AG09319 (cell line): ENCODE data around the gene VEGFC.

Source experiments
- DNase-seq: peaks from one replicate; pipeline ENCODE4 v3.0.0-alpha.2; 2010; ENCODE audit warnings: low read depth; ENCODE audit errors: extremely low read depth
- TF ChIP-seq, protein P1 (sequence below): IDR thresholded peaks from 2 replicates; pipeline ENCODE4 v1.5.1; 2011; ENCODE audit warnings: low read depth, mild to moderate bottlenecking, inconsistent platforms, low read length, moderate library complexity

Gene VEGFC

DNA sequence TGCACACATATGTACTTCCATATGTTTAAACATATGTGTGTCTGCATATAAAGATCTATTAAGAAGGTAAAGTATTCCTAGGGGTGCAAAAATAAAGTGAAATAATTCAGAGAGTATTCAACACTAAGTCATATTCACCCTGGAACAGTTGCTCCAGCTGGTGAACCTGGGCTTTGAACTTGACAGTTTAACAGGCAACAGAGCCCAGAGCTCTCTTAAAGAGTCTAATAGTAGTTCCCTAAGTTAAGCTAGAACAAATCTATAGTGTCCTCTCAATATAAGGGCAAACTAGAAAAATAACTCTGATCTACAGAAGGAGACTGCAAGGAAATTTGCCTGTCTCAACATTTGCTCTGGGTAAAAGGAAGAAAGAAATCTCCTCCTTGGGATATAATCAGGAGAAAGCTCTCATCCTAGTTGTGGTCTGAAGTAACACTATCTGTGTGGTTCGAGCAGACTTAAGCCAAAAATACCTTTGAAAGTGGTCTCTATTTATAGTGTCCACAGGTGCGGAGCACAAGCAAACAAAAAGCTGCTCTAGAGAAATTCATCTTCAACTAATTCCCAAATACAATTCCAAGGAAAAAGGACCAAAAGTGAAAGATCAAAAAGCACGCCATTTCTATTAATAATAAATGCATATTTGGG, 29.9 kb downstream of the VEGFC start:
- DNase-seq, result no peak
- TF ChIP-seq, protein P1, sequence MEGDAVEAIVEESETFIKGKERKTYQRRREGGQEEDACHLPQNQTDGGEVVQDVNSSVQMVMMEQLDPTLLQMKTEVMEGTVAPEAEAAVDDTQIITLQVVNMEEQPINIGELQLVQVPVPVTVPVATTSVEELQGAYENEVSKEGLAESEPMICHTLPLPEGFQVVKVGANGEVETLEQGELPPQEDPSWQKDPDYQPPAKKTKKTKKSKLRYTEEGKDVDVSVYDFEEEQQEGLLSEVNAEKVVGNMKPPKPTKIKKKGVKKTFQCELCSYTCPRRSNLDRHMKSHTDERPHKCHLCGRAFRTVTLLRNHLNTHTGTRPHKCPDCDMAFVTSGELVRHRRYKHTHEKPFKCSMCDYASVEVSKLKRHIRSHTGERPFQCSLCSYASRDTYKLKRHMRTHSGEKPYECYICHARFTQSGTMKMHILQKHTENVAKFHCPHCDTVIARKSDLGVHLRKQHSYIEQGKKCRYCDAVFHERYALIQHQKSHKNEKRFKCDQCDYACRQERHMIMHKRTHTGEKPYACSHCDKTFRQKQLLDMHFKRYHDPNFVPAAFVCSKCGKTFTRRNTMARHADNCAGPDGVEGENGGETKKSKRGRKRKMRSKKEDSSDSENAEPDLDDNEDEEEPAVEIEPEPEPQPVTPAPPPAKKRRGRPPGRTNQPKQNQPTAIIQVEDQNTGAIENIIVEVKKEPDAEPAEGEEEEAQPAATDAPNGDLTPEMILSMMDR, result no peak

DNA sequence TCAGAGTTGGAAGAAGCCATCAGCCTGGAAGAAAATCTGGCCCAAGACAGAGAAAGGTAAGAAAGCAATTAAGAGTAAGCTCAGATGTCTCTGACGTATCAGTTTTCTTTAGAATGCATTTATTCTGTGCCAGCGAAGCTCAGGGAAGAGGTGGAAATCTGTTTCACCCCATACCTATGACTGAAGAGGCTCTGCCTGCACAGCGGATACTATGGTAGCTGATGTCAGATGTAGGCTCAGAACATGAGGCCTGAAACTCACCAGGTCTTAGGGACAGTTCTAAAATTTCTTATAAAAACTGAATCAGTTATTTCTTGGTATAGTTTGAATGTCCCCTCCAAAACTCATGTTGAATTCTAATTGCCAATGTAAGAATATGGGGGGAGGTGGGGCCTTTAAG, 30.9 kb downstream of the VEGFC start:
- TF ChIP-seq, protein P1, result no peak
- no peak for DNase-seq

DNA sequence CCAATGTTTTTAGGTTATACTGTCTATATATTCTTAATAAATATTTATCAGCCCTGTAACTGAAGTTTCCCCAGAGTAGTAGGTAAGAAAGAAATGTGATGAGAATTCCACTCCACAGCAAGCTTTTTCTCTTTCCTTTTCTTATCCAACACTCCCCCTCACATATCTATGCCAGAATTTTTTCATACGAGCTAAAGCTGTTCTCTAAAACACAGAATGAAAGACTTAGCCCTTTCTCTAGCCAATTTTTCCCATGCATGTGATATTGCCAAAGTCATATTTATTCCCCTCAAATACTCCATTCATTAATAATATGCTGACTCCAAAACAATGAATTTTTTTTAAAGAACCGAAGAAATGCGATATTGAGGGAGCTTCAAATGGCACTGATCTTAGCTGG, 32.3 kb downstream of the VEGFC start:
- TF ChIP-seq, protein P1, result no peak
- no peak for DNase-seq

DNA sequence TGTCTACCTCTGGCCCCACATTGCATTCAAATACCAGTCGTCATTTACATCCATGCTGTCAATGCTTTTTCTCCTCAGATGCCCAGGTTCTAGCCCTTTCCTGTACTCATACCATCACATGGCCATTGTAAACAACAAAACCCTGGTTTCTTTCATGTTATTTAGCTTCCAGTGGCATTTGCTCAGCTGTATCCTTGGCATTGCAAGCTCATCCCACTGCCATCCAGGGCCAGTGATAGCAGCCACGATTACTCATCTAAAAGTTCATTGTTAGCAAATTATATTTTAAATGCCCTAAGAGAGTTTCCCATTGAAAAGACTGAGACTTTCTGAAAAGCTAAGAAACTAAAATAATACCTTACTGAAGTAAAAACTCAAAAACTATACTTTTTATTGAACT, 34.0 kb downstream of the VEGFC start:
- TF ChIP-seq, protein P1, result no peak
- no peak for DNase-seq

DNA sequence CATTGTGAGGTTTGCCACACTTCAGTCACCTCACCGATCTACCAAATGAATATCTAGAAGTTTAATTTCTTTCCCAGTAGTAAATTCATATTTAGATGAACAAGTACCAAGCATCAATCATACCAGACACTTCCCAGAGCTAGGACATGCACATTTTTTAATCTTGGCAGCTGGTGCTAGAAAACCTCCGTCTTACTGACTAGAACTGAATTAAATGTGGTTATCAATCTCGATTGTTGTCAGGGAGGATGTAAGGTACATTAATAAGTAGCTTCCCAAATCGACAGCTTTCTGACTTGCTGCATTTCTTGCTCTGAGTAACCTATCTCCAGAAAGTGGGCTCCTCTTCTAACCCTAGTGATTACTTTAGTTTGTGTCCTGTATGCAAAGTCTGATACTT, 34.4 kb downstream of the VEGFC start:
- TF ChIP-seq, protein P1, result no peak
- no peak for DNase-seq

DNA sequence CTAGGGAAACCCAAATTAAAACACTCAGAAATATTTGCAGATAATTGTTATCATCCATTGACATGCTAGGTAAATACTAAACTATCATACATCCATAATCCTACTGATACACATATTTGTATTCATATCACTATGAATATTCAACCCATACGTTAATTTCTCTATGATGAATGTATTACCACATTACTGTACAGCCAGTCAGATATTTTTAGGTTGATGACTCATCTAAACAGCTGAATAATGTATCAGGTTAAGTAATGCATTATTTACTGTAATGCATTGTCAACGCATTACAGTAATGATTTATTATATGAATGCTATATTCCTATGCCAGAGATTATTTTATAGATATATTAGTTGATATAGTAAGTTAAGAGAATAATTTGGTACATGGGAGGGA, 37.1 kb downstream of the VEGFC start:
- TF ChIP-seq, protein P1, result no peak
- no peak for DNase-seq

DNA sequence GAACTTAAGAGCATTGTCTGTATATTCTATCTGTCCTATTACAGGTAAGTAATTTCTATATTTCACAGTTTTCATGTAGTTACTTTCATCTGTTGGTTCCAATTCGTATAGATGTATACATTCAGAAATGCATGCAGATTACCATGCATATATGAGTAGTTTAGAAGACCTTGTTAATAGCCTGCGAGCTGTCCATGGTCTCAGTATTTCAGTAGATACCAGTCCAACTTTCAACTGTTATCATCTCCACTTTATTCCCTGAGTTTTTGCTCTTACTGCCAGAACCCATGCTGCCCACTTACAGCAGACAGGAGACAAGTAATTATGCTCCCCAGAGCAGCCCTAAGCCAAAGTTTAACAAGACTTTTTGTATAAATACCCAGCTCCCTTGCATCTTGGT, 37.7 kb downstream of the VEGFC start:
- no peak for DNase-seq
- TF ChIP-seq, protein P1, result no peak
